KMS-11 (cell line): ENCODE measurements around the gene TLK1.

Source experiments
- H2AFZ ChIP-seq: fragments of 200-600 bp; sonication (generic); 2 replicates; pipeline ENCODE4 v1.6.1; 2016; ENCODE audit warnings: antibody characterized with exemption, mixed run types, low read depth
- H3K27ac ChIP-seq: fragments of 200-600 bp; sonication (generic); 2 replicates; pipeline ENCODE4 v1.6.1; 2016; ENCODE audit warnings: mild to moderate bottlenecking, mixed run types
- H3K27me3 ChIP-seq: fragments of 200-600 bp; sonication (generic); 2 replicates; pipeline ENCODE4 v1.6.1; 2017; ENCODE audit warnings: mild to moderate bottlenecking, low read depth, mixed run types, moderate library complexity; ENCODE audit not compliant: insufficient read depth
- H3K36me3 ChIP-seq: fragments of 200-600 bp; sonication (generic); 2 replicates; pipeline ENCODE4 v1.6.1; 2017; ENCODE audit warnings: mild to moderate bottlenecking, mixed run types; ENCODE audit not compliant: insufficient read depth
- H3K4me1 ChIP-seq: fragments of 200-600 bp; sonication (generic); 2 replicates; pipeline ENCODE4 v1.6.1; 2016; ENCODE audit warnings: mild to moderate bottlenecking, low read depth, mixed run types; ENCODE audit not compliant: poor library complexity, severe bottlenecking
- H3K4me2 ChIP-seq: fragments of 200-600 bp; sonication (generic); 2 replicates; pipeline ENCODE4 v1.7.0; 2016; ENCODE audit warnings: mild to moderate bottlenecking, mixed run types
- H3K4me3 ChIP-seq: fragments of 200-600 bp; sonication (generic); IDR thresholded peaks from 2 replicates; pipeline ENCODE4 v1.6.1; 2017; ENCODE audit warnings: low read depth, low read length, mixed read lengths; ENCODE audit not compliant: insufficient read depth
- H3K79me2 ChIP-seq: fragments of 200-600 bp; sonication (generic); 2 replicates; pipeline ENCODE4 v1.6.1; 2016; ENCODE audit warnings: low read depth, mixed run types; ENCODE audit not compliant: insufficient read depth
- H3K9ac ChIP-seq: fragments of 200-600 bp; sonication (generic); 2 replicates; pipeline ENCODE4 v1.6.1; 2016; ENCODE audit warnings: mild to moderate bottlenecking, mixed run types
- H4K20me1 ChIP-seq: fragments of 200-600 bp; sonication (generic); 2 replicates; pipeline ENCODE4 v1.6.1; 2016; ENCODE audit warnings: mild to moderate bottlenecking, mixed run types; ENCODE audit not compliant: insufficient read depth
- CTCF ChIP-seq: fragments of 200-600 bp; sonication (generic); conservative IDR thresholded peaks from 2 replicates; pipeline ENCODE4 v1.6.1; 2017; ENCODE audit warnings: low read depth, mild to moderate bottlenecking, antibody characterized with exemption, low read length, moderate library complexity, mixed read lengths

TLK1 gene

GRCh38 chr2:171057575-171057974 lies 103.1 kb downstream of the TLK1 start:
- H4K20me1 ChIP-seq, result no peaks in the 10 kb centered on the region
- H3K4me3 ChIP-seq, result no peak overlapping the region
- H3K9ac ChIP-seq, result no peak overlapping the region
- H2AFZ ChIP-seq, result no peak overlapping the region
- no peak for TF ChIP-seq CTCF
- no peak overlapping the region for H3K4me2 ChIP-seq
- no peak overlapping the region for H3K27ac ChIP-seq
- H3K79me2 ChIP-seq, result no peaks in the 10 kb centered on the region
- no peaks in the 10 kb centered on the region for H3K27me3 ChIP-seq
- no peaks in the 10 kb centered on the region for H3K4me1 ChIP-seq
- H3K36me3 ChIP-seq, result no peaks in the 10 kb centered on the region

GRCh38 chr2:171056307-171056706 lies 104.4 kb downstream of the TLK1 start:
- Histone ChIP-seq H3K79me2 (no peaks in the 10 kb centered on the region), H3K4me2 (no peak overlapping the region), H2AFZ (no peak overlapping the region), H3K36me3 (no peaks in the 10 kb centered on the region), H3K4me1 (no peaks in the 10 kb centered on the region), H4K20me1 (no peaks in the 10 kb centered on the region), H3K4me3 (no peak overlapping the region), H3K27ac (no peak overlapping the region), H3K27me3 (no peaks in the 10 kb centered on the region), H3K9ac (no peak overlapping the region)
- no peak for TF ChIP-seq CTCF

GRCh38 chr2:171049691-171050090 lies 111.0 kb downstream of the TLK1 start:
- no peak overlapping the region for H3K4me3 ChIP-seq
- no peak overlapping the region for H2AFZ ChIP-seq
- H3K4me1 ChIP-seq, result no peaks in the 10 kb centered on the region
- no peaks in the 10 kb centered on the region for H3K79me2 ChIP-seq
- H3K36me3 ChIP-seq, result no peaks in the 10 kb centered on the region
- TF ChIP-seq CTCF, result no peak
- no peak overlapping the region for H3K4me2 ChIP-seq
- no peaks in the 10 kb centered on the region for H3K27me3 ChIP-seq
- no peaks in the 10 kb centered on the region for H4K20me1 ChIP-seq
- no peak overlapping the region for H3K27ac ChIP-seq
- H3K9ac ChIP-seq, result no peak overlapping the region

- Histone ChIP-seq H3K4me3 (no peak overlapping the region), H3K27ac (no peak overlapping the region), H3K9ac (no peak overlapping the region), H3K4me2 (no peak overlapping the region), H3K36me3 (no peaks in the 10 kb centered on the region), H3K4me1 (no peaks in the 10 kb centered on the region), H2AFZ (no peak overlapping the region), H3K79me2 (no peaks in the 10 kb centered on the region), H3K27me3 (no peaks in the 10 kb centered on the region), H4K20me1 (no peaks in the 10 kb centered on the region)
- TF ChIP-seq CTCF, result no peak
Measured at GRCh38 chr2:171046048-171046560, 114.6 kb downstream of the TLK1 start.
